Mammary microvascular endothelial cell (primary cell): ENCODE measurements around the gene CASP7. TPM values are rescaled to one million over a fixed set of nuclear protein-coding genes. Genes with fewer than 3 reads are reported as not detected.

ENCODE experiments used
- total RNA-seq: library from RNA; depleted of rRNA; stranded (reverse); fragments of >200 nt; gene quantifications from 2 replicates; pipeline ENCODE4 v1.2.3, GENCODE V29; 2015

CASP7 gene
- 51.6 and 52.4 TPM in 2 replicates for total RNA-seq

DNA sequence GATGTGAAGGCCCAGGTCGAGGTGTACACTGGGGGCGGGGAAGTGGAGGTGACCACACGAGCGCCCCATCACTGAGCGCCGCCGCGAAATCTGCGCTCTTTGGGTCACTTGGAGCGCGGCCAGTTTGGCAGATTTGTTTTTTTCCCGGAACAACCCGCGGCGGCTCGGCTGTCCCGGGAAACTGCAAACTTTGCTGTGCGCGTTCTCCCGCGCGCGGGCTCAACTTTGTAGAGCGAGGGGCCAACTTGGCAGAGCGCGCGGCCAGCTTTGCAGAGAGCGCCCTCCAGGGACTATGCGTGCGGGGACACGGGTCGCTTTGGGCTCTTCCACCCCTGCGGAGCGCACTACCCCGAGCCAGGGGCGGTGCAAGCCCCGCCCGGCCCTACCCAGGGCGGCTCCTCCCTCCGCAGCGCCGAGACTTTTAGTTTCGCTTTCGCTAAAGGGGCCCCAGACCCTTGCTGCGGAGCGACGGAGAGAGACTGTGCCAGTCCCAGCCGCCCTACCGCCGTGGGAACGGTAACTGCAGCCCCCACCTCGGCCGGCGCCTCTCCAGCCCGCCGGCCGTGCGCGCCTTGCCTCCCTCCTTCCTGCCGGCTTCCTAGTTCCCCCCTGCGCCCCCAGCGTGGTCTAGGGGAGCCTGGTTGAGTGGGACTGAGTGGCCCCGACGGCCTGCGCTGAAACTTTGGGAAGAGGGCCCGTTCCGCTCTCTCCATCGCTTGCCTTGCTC lies at the start of gene CASP7:
TSS of gene CASP7 (plus strand) at position 450 of the 727 bp plus-strand sequence. CDS start 17,582 bp downstream, outside the sequence.

DNA sequence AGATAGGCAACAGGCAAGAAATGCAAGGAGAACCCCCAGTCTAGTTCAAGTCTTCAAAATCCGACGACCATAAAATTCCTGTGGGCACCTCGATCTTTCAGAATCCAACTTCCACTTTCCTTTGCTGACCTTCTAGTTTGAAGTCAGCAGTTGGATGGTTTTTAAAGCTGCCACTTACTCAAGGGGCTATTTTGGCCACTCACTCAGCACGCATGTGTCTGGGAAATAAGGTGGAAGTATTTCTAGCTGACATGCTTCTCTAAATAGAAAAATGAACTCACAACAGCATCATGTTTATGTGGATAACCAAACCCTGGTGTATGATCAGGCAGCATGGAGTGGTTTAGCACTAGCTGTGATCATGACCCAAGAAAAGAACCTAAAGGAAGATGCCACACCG lies 15.8 kb upstream of the CASP7 start, which contains the start of gene NRAP:
TSS of gene NRAP (minus strand) at position 134 of the 400 bp plus-strand sequence. CDS start 159 bp downstream, outside the sequence.

DNA sequence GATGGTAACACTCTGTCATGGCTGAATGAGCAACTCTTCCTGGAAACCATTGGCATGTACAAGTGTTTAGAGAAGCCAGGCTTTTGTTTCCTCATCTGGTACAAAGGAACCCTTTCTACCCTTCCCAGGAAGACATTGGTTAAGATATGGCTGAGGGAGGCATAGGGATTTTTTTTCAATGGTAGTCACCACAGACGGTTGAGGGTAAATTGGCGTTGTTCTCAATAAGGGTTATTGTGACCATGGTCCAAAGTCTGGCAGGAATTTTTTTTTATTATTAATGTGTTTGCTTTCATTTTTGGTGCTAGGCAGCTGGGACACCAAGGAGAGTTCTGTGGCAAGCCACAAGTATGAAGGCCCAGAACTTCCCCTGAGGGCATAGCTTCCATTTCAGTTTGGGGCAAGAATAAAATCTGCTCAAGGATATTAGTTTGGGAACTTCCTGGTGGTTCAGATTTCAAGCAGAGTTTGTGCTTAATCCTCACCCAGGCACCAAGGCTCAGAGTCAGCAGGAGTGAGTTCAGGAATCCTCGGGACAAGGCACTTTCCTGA lies 71.5 kb downstream of the CASP7 start, which contains the start of gene PLEKHS1:
TSS of gene PLEKHS1 (plus strand) at position 502 of the 552 bp plus-strand sequence. CDS start 3,596 bp downstream, outside the sequence.

Other genes starting within 250 kb of the CASP7 start
- not detected in 2 replicates for gene HABP2, start 126.9 kb upstream of the CASP7 start, total RNA-seq
- not detected in 2 replicates for gene NRAP, start 15.9 kb upstream of the CASP7 start, total RNA-seq
- gene PLEKHS1, start 71.8 kb downstream of the CASP7 start, total RNA-seq = not detected in 2 replicates
- 4.2 and 5.5 TPM in 2 replicates for gene DCLRE1A, start 174.2 kb downstream of the CASP7 start, total RNA-seq
- 34.0 and 34.9 TPM in 2 replicates for gene NHLRC2, start 174.7 kb downstream of the CASP7 start, total RNA-seq